GDM1 (cell line): ENCODE measurements around the gene TRIM74.
"Not testable (repeated sequence)": the region's sequence is repeated elsewhere in the genome, so short reads cannot be mapped to it uniquely, and the experiment has no call there.

ENCODE experiments used
- DNase-seq: peaks from one replicate; lab custom pipeline; 2025; lab: John Stamatoyannopoulos, UW

The TRIM74 gene

DNA sequence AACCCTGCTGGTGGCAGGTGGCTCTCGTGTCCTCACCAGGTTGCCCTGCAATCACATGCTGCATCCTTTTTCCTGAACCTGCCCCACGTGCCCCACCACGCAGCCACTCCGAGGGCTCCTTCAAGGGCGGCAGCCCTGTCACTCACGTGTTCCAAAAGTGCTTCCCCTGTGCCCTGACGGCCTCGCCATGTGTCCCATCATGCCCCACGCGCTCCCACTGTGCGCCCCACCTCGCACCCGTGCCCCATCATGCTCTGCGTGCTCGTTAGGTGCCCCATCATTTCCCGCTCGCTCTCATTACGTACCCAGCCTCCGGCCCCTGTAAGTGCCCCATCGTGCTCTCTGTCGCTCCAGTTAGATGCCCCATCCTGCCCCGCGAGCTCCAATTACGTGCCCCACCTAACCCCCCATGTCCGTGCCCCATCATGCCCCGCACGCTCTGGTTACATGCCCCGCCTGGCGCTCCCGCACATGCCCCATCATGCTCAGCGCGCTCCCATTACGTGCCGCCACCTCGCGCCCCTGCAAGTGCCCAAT lies at the start of gene TRIM74:
Gene TRIM74, minus strand, starts transcription at position 487 of the 537 bp plus-strand sequence. CDS start 3,309 bp downstream, outside the sequence.
- not testable (repeated sequence) for DNase-seq

DNA sequence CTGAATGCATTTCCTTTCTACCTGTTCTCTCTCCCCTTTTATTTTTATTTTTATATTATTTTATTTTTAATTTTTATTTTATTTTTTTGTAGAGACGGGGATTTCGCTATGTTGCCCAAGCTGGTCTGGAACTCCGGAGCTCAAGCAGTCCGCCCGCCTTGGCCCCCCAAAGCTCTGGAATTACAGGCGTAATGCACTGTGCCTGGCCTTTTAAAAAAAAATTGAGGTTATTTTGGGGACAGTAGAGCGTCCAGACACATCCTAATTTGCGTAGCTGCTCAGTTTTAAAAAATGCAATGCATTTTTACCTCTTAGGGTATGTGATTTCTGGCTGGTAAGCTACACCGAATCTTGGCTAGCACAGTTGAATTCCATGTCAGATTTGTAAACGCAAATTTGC lies 37.2 kb upstream of the TRIM74 start:
- DNase-seq: not testable (repeated sequence)

DNA sequence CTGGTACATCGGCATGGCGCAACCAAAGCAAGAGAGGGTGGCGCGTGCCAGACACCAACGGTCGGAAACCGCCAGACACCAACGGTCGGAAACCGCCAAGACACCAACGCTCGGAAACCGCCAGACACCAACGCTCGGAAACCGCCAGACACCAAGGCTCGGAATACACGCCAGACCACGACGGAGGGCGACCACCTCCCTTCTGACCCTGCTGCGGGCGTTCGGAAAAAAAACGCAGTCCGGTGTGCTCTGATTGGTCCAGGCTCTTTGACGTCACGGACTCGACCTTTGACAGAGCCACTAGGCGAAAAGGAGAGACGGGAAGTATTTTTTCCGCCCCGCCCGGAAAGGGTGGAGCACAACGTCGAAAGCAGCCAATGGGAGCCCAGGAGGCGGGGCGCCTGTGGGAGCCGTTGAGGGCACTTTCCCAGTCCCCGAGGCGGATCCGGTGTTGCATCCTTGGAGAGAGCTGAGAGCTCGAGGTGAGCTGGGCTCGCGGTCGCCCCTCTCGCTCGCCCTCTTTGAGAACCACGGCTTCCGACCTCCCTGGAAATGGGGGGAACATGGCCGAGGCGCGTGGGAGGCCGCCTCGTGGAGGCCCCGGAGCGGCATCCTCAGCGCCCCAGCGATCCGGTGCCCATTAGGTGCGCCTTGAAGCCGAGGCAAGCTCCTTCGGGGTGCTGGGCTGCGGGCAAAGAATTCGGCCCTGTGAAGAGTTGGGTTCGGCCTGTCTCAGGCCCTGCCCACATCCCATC lies 36.6 kb upstream of the TRIM74 start:
- not testable (repeated sequence) for DNase-seq

DNA sequence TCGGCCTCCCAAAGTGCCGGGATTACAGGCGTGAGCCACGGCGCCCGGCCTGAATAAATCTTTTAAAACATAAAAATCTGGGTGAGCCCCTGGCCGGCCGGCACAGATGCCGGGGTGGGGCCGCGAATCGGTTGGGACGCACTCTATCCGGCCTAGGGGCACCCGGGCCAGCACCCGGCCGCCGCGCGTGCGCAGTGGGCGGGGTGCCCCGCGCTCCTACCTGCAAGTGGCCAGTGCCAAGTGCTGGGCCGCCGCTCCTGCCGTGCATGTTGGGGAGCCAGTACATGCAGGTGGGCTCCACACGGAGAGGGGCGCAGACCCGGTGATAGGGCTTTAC lies 36.1 kb upstream of the TRIM74 start:
- DNase-seq: not testable (repeated sequence)

DNA sequence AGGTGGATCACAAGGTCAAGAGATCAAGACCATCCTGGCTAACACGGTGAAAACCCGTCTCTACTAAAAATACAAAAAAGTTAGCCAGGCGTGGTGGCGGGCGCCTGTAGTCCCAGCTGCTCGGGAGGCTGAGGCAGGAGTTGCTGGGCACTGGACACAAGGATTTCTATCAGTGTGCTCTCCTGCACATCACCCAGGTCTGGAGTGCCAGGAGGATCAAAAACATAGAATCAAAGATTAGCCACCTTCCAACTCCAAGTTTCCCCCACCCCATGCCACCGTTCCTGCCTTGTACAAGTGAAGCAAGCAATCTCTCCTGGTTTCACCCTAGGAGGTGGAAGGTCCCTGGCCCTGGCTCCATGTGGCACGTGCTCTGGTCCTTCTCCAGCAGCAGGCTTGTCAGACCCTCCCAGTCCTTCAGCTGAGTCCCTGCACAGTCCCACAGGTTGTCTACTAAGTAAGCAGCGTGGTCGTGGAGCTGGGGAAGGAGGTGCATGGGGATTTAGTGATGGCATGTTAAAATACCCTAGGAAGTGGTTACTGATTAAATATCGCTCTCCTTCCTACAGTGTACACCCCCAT lies 28.7 kb upstream of the TRIM74 start:
- DNase-seq: not testable (repeated sequence)

DNA sequence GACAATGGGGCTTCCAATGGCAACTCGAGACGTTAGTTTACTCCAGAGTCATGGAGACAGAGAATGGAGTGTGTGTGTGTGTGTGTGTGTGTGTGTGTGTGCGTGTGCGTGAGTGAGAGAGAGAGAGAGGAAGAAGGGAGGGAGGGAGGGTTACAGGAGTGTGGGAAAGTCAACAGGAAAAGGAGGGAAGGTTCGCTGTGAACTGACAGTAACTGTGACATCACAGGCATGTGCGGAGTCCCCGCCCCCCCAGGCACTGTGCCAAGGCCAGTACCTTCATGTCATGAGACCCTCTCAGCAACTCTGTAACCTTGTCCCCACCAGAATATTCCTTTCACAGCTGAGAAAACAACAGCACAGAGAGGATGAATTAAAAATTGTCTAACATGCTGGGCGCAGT lies 28.2 kb upstream of the TRIM74 start:
- DNase-seq: not testable (repeated sequence)

DNA sequence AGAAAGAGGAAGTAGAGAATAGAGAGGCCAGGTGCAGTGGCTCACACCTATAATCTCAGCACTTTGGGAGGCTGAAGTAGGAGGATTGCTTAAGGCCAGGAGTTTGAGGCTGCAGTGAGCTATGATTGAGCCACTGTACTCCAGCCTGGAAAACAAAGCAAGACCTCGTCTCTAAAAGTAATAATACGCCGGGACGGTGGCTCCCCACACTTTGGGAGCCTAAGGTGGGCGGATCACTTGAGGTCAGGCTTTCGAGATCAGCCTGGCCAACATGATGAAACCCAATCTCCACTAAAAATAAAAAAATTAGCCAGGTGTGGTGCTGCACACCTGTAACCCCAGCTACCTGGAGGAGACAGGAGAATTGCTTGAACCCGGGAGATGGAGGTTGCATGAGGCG lies 26.2 kb upstream of the TRIM74 start:
- not testable (repeated sequence) for DNase-seq

DNA sequence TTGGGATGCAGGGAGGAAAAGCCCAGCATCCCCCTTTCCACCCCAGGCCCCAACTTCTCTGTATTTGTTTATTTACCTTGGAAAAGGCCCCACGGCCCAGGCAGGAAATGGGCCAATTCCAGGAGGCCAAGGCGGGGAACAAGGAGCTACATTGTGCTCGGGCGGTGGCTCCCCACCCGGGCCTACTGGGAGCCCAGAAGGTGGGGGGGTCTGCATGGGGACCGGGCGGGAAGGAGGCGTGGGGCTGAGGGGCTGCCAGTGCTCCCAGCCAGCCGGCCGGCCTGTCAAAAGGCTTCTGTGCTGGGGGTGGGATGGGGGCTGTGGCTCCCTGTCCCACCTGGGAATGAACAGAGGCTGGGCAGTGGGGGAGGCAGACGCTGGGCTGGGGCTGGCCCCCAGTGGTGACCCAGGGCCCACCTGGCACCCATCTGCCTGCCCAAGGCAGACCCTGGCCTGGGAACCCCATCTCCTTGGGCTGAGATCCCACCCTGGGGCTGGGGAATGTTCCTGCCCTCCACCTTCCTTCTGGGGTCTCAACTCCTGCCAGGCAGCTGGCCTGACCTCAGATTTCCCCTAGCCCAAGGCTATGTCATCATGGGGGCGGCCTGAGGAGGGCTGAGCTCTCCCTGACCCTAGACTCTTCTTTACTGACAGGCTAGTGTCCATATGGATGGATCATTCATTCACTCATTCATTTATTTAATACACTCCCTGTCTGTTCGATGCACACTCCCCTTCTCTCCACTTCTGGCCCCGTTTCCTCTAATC lies 21.1 kb upstream of the TRIM74 start:
- DNase-seq: not testable (repeated sequence)

DNA sequence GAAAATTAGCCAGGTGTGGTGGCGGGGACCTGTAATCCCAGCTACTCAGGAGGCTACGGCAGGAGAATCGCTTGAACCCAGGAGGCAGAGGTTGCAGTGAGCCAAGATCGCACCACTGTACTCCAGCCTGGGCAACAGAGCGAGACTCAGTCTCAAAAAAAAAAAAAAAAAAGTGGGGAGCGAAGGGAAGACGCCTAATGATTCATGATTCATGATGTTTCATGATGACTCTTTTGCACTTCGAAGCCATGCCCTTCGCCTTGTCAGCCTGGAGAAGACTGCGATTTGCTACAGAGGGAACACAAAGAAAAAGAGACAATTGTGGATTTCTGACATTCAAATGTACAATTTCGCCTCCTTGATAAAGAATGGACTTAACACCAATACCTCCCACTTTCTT lies 12.8 kb upstream of the TRIM74 start:
- DNase-seq: not testable (repeated sequence)

DNA sequence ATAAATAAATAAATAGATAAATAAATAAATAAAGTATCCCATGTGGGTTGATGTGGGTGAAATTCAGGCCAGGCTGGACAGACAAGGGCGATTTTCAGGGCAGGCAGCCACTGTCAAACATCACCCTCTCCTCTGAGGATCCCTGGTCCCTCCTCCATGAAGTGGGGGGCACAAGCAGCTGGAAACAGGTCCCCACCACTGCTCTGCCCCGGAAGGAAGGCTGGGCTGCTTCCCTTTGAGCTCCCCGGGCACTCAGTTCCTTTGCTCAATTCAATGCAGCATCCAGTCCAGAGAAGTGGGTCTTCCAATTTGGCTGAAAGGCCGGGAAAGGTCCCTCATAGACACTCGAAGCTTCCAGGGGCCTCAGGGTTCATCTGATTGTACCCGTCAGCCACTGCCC lies 11.1 kb upstream of the TRIM74 start:
- not testable (repeated sequence) for DNase-seq

DNA sequence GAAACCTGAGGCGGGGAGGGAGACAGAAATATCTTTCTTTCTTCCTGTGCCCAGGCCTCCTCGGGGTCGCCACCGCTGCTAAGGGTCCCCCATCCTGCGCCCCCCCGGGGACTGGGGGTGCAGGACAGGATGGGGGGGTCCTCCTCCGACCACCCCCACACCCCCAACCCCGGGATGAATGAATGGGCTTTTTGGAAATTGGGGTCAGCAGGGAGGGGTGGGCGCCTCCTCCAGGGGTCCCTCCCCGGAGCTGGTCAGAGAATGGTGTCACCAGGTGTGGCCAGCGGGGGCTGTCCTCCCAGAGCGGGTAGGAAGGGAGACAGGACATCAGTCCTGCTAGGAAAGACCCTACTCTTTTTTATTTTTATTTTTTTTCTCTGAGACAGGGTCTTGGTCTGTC lies 7.2 kb upstream of the TRIM74 start:
- not testable (repeated sequence) for DNase-seq

DNA sequence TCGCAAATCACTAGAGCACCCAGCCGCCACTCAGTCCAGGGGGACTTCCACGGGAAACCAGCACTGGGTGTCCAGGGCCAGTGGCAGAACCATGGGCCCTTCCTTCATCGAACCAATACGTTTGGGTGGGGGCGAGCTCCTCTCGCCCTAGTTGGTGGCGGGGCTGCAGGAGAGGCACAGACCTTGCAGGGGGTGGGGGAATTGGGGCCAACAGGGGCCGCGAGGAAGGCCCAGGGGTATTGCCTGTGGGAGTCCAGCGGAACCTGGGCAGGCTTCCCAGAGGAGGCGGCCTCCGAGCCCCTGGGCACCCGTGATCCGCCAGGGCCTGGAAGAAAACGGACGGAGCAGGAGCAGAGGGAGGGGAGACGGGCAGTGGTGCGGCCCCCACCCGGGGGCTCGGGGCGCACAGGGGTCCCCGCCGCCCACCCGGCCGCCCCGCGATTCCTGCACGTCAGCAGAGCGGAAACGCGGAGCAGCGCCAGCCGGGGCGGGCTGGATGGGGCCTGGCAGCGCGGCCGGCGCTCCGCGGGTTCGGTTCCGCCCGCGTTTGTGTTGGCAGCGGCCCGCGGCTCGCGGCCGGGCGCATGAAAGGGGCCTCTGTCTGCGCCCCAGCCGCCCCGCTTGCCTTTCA lies 6.5 kb upstream of the TRIM74 start:
- not testable (repeated sequence) for DNase-seq

DNA sequence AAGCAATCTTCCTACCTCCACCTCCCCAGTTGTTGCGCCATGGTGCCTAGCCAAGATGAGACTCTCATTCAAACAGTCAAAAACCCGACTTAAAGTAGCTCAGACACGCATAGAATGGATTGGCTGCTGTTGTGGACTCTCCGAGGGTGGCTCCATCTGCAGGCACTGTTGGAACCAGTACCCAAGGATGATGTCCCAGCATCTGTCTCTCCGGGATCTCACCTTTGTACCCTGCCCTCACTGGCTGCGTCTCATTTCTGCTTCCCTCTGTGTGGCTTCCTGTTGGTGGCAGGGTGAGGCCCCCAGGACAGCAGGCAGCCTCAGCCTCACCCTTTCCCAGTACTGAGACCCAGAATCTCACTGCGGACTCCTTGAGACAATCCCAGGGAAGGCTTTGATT lies 5.5 kb upstream of the TRIM74 start:
- DNase-seq: not testable (repeated sequence)

DNA sequence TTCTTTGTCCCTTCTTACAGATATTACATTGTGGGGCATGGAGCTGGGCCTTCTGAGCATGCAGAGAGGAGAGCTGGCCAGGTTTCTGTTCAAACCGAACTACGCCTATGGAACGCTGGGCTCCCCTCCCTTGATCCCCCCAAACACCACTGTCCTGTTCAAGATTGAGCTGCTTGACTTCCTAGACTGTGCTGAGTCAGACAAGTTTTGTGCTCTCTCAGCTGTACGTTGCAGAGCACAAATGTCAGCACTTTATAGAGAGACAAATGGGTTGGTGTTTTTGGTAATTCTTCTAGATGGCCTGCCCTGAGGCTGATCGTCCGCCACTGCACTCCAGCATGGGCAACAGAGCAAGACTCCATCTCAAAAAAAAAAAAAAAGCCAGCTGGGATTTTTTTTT lies 2.2 kb upstream of the TRIM74 start:
- DNase-seq: not testable (repeated sequence)

DNA sequence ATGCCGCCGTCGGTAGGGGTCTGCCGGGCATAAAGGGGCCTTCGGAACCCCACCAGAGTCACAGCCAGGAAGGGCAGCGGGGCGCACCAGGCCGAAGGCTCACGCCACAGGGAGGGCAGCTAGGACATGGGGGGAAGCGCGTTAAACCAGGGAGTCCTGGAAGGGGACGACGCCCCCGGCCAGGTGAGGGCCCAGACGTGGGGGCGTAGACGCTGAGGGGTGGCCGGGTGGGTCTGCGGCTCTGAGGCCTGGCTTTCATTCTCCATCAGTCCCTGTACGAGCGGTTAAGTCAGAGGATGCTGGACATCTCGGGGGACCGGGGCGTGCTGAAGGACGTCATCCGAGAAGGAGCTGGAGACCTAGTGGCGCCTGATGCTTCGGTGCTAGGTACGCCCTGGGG lies 422 bp upstream of the TRIM74 start:
- DNase-seq: not testable (repeated sequence)

DNA sequence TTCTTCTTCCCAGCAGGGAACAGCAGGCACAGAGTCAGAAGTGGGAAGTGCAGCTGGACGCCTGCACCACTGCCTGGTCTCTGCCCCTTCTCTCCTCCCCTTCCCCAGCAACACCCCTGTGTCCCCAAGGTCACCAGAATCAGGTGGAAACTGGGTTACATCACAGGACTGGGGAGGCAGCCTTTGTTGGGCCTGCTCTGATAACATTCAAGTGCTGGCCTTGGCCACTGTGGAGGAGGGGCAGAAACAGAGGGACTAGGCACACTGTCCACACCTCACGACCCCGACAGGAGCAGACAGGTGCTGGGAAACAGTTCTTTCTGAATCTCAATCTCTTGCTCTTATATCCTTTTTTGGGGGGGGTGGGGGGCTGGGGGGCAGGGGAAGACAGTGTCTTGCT lies 2.4 kb downstream of the TRIM74 start:
- DNase-seq: not testable (repeated sequence)

DNA sequence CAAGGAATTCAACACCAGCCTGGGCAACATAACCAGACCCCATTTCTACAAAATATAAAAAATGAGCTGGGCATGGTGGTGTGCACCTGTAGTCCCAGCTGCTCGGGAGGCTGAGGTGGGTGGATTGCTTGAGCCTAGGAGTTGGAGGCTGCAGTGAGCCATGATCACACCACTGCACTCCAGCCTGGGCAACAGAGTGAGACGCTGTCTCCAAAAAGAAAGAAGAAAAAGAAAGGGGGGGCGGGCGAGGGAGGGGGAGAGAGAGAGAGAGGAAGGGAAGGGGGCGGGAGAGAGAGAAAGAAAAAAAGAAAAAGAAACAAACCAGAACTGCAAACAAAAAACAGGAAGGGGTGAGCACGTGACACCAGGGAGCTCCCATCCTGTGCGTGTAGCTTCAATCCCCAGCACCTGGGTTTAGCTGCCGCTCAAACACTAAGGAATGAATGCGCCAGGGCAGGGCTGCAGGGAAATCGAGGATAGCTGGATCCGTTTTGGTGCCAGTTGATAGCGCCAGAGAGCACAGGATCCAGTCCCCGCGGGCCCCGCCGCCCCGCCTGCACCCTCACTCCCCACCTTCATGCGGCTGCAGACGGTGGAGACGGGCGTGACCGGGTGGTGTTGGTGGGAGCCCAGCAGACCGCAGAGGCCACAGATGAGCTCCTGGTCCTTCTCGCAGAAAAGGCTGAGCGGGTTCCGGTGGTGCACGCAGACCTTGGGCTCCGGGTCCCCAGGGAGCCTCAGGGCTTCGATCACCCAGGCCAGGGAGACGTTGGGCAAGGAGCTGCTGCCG lies 3.9 kb downstream of the TRIM74 start:
- not testable (repeated sequence) for DNase-seq

DNA sequence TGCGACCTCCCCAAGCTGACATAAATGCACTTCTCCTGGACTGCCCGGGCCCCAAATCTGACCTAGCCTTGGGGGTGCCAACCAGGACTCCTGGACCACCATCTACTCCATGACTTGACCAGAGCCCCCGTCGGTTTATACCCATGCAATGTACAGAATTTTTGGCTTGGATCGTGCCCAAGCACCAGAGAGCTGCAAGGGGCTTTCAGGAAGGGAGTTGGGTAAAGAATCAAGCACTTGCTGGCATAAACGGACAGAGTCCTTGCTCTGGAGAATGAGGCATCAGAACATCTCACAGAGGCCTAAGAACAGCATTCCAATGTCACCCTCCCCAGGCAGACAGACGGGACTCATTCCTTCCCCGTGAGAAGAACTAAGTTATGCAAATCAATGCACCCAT lies 6.2 kb downstream of the TRIM74 start:
- DNase-seq: not testable (repeated sequence)

DNA sequence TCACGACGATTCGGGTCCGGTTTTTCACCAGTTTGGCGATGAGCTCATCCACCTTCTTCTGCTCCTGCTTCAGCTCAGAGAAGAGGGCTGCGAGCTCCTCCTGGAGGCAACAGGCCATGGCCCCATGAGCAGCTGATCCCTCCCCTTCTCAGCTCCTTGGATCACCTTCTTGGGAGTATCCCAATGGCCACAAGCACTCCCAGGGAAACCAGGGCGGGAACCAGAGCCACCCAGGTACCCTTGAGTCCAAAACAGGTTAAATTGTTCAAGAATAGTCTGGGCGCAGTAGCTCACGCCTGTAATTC lies 8.0 kb downstream of the TRIM74 start:
- DNase-seq: not testable (repeated sequence)

DNA sequence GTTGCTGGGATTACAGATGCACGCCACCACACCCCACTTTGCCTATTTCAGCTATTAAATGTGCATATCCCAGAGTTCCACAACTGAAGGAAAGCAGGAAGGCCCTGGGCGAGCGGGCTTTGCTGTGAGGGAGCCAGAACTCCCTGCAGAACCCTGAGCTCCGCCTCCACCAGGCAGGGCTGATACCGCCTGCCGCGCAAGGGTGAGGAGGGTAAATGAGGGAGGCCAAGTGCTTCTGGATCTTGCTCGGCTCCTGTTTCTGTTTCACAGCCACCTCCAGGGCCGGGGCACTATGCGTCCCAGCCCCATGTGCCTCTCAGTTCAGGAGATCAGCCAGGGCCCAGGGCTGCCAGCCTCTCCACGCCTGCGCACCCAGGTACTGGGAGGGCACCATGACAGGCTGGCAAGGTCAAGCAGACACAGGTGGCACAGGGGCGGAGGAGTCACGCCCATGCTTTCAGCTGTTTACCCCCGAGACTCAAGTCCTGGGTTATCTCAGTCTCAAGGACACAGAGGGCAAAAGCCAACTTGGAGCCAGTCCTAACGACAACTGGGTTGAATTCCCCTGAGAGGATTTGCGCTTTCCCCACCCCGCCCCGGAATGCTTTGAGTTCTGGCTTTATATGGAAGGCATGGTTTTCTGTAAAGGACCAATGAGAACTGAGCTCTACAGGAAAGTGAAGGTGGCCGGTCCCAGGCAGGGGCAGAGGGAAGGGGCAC lies 8.5 kb downstream of the TRIM74 start:
- DNase-seq: not testable (repeated sequence)

DNA sequence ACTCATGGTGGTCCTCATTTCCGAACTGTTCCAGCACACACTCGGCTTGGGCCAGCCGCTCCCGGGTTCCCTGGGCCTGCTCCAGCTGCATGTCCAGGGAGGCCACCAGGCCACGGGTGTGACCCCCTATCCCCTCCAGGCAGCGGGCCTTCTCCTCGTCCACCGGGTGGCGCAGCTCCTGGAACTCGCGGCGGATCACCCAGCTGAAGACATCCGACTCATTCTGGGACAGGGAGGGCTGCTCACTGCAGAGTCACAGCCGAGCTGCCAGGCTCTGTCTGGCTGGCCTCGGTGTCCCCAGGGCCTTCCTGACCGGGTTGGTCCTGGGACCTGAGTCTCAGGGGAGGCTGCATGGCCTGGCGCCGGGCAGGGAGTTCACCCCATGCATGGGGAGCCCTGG lies 9.2 kb downstream of the TRIM74 start:
- DNase-seq: not testable (repeated sequence)
